PC-3 (cell line): ENCODE data around the gene EHD4. TPM values are rescaled to one million over a fixed set of nuclear protein-coding genes. Genes with fewer than 3 reads are reported as not detected.

Experiments used
- ATAC-seq: fragments of 200-7000 bp; cut with Tn5 transposase; 2 replicates; pipeline ENCODE4 v1.9.1; 2020; ENCODE audit warnings: mild to moderate bottlenecking, moderate library complexity
- BruUV-seq: library from RNA; stranded (reverse); fragments of 400-500 nt; replicated peaks from 2 replicates; lab custom pipeline; 2021; lab: Mats Ljungman, UMichigan
- CTCF ChIA-PET: fragments of 300-600 bp; sonication (Branson Sonifier 250); formaldehyde crosslinking; loops from one replicate; lab custom pipeline; 2022; ENCODE audit warnings: antibody characterized with exemption; lab: Charles Lee
- POLR2A ChIA-PET: fragments of 300-600 bp; sonication (Branson Sonifier 250); formaldehyde crosslinking; loops from one replicate; lab custom pipeline; 2022; ENCODE audit warnings: antibody characterized with exemption; ENCODE audit not compliant: unreplicated experiment; lab: Charles Lee
- DNase-seq: peaks from one replicate; pipeline ENCODE4 v3.0.0-alpha.2; 2015
- H2AFZ ChIP-seq: fragments of 300-600 bp; sonication (generic); 2 replicates; pipeline ENCODE4 v1.6.0; 2016; ENCODE audit warnings: antibody characterized with exemption, low read length
- H3F3A ChIP-seq: fragments of 300-600 bp; sonication (generic); one replicate; pipeline ENCODE4 v1.6.0; 2017; ENCODE audit warnings: antibody characterized with exemption, low read length, control low read depth, mild to moderate bottlenecking; ENCODE audit not compliant: unreplicated experiment
- H3K27ac ChIP-seq: fragments of 300-600 bp; sonication (generic); 2 replicates; pipeline ENCODE4 v1.5.1; 2016; ENCODE audit warnings: mild to moderate bottlenecking, low read length
- H3K27me3 ChIP-seq: fragments of 300-600 bp; sonication (generic); 2 replicates; pipeline ENCODE4 v1.6.1; 2016; ENCODE audit warnings: low read length, mixed read lengths
- H3K36me3 ChIP-seq: fragments of 300-600 bp; sonication (generic); 2 replicates; pipeline ENCODE4 v1.6.1; 2016; ENCODE audit warnings: low read depth, mixed run types, low read length, mixed read lengths
- H3K4me1 ChIP-seq: fragments of 300-600 bp; sonication (generic); 2 replicates; pipeline ENCODE4 v1.5.1; 2016; ENCODE audit warnings: low read length; ENCODE audit not compliant: insufficient read depth
- H3K4me2 ChIP-seq: fragments of 300-600 bp; sonication (generic); 2 replicates; pipeline ENCODE4 v1.6.0; 2016; ENCODE audit warnings: low read length
- H3K4me3 ChIP-seq: fragments of 300-600 bp; sonication (generic); 2 replicates; pipeline ENCODE4 v1.5.1; 2016; ENCODE audit warnings: mild to moderate bottlenecking, low read length, mixed read lengths
- H3K79me2 ChIP-seq: fragments of 300-600 bp; sonication (generic); 2 replicates; pipeline ENCODE4 v1.6.1; 2017; ENCODE audit warnings: low read length, mixed read lengths
- H3K9ac ChIP-seq: fragments of 300-600 bp; sonication (generic); 2 replicates; pipeline ENCODE4 v1.6.0; 2016; ENCODE audit warnings: mild to moderate bottlenecking, low read length
- H3K9me2 ChIP-seq: fragments of 300-600 bp; sonication (generic); replicated peaks from 2 replicates; pipeline ENCODE4 v1.6.1; 2016; ENCODE audit warnings: mixed run types, low read length, mixed read lengths
- H3K9me3 ChIP-seq: fragments of 300-600 bp; sonication (generic); 2 replicates; pipeline ENCODE4 v1.6.1; 2016; ENCODE audit warnings: low read length, mixed read lengths
- H4K20me1 ChIP-seq: fragments of 300-600 bp; sonication (generic); 2 replicates; pipeline ENCODE4 v1.6.1; 2016; ENCODE audit warnings: low read length, mixed read lengths
- EZH2 ChIP-seq: fragments of 300-600 bp; sonication (generic); IDR thresholded peaks from one replicate; pipeline ENCODE4 v1.6.1; 2017; ENCODE audit warnings: antibody characterized with exemption, mild to moderate bottlenecking, low read length; ENCODE audit not compliant: unreplicated experiment
- EZH2phosphoT487 ChIP-seq: fragments of 300-600 bp; sonication (generic); IDR thresholded peaks from 2 replicates; pipeline ENCODE4 v1.6.1; 2018; ENCODE audit warnings: mild to moderate bottlenecking, antibody characterized with exemption, low read length, borderline replicate concordance
- intact Hi-C: fragments of 100-400 bp; cut with micrococcal nuclease; formaldehyde crosslinking; loops from 2 replicates; pipeline ENCODE4 v1.9.0; 2023
- total RNA-seq: library from RNA; depleted of rRNA; stranded (reverse); fragments of >200 nt; gene quantifications from 2 replicates; pipeline ENCODE4 v1.2.3, GENCODE V29; 2014
- TF ChIP-seq, protein P1 (sequence below): fragments of 300-600 bp; sonication (generic); conservative IDR thresholded peaks from 2 replicates; pipeline ENCODE4 v1.5.1; 2017; ENCODE audit warnings: antibody characterized with exemption, low read depth, mild to moderate bottlenecking, low read length

EHD4 gene
- total RNA-seq, 1 experiment from 2014 or later: 57.8 TPM

- peaks cover 7% of the 10 kb centered on the region for H3F3A ChIP-seq
- ChIA-PET CTCF (no interaction called here), POLR2A (interaction anchor here (0.9 kb wide), 1 partner anchor 34 kb away, joined by 3 read pairs; no protein-coding TSS in a partner anchor)
- TF ChIP-seq EZH2phosphoT487 (no peak), EZH2 (no peak)
- TF ChIP-seq, protein P1, sequence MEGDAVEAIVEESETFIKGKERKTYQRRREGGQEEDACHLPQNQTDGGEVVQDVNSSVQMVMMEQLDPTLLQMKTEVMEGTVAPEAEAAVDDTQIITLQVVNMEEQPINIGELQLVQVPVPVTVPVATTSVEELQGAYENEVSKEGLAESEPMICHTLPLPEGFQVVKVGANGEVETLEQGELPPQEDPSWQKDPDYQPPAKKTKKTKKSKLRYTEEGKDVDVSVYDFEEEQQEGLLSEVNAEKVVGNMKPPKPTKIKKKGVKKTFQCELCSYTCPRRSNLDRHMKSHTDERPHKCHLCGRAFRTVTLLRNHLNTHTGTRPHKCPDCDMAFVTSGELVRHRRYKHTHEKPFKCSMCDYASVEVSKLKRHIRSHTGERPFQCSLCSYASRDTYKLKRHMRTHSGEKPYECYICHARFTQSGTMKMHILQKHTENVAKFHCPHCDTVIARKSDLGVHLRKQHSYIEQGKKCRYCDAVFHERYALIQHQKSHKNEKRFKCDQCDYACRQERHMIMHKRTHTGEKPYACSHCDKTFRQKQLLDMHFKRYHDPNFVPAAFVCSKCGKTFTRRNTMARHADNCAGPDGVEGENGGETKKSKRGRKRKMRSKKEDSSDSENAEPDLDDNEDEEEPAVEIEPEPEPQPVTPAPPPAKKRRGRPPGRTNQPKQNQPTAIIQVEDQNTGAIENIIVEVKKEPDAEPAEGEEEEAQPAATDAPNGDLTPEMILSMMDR: no peak
- intact Hi-C loops: no loop called here
- no peak overlapping the region for H3K27ac ChIP-seq
- no peak overlapping the region for H2AFZ ChIP-seq
- no peak overlapping the region for H3K9ac ChIP-seq
- DNase-seq (no peak), ATAC-seq (no peak)
- H3K4me2 ChIP-seq: no peak overlapping the region
- no peaks in the 10 kb centered on the region for H3K9me3 ChIP-seq
- H4K20me1 ChIP-seq: no peaks in the 10 kb centered on the region
- H3K4me1 ChIP-seq: peaks cover 69% of the 10 kb centered on the region
- no TSS peak for BruUV-seq
- peaks cover 83% of the 10 kb centered on the region for H3K79me2 ChIP-seq
- H3K27me3 ChIP-seq: no peaks in the 10 kb centered on the region
- no peak overlapping the region for H3K4me3 ChIP-seq
- H3K36me3 ChIP-seq: peaks cover 41% of the 10 kb centered on the region
- no peaks in the 10 kb centered on the region for H3K9me2 ChIP-seq
These were observed 35.4 kb downstream of the EHD4 start for GRCh38 chr15:41936649-41937567.

DNA sequence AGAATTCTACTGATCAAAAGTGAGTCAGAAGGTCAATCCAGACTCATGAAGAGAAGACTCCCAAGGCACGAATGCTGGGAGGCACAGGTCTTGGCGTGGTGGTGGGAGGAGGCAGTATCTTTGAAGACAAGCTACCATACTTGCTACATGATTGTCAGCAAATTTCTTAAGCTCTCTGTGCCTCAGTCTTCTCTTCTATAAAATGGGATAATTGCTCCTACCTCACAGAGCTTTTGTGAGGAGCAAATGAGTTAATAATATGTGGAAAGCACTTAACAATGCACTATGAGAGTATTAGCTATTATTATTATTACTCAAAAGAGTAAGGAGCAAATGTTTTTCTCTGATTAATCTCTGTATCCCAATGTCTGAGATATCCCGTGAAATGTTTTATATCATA, 36.2 kb downstream of the EHD4 start:
- DNase-seq: no peak
- Histone ChIP-seq H3K36me3 (peaks cover 35% of the 10 kb centered on the region), H3K4me2 (0 out of 2 replicates have a peak overlapping the region, but pooled peaks have one; percentile 70), H2AFZ (no peak overlapping the region), H3K79me2 (peaks cover 80% of the 10 kb centered on the region), H3K9me3 (no peaks in the 10 kb centered on the region), H3F3A (peaks cover 5% of the 10 kb centered on the region), H3K27ac (peak overlapping the region; percentile 97), H3K27me3 (no peaks in the 10 kb centered on the region), H3K9me2 (no peaks in the 10 kb centered on the region), H3K9ac (0 out of 2 replicates have a peak overlapping the region, but pooled peaks have one; percentile 87), H3K4me3 (no peak overlapping the region), H4K20me1 (no peaks in the 10 kb centered on the region), H3K4me1 (peaks cover 68% of the 10 kb centered on the region)
- ChIA-PET CTCF (no interaction called here), POLR2A (interaction anchor here (0.9 kb wide), 1 partner anchor 35 kb away, joined by 3 read pairs; no protein-coding TSS in a partner anchor)
- no peak for TF ChIP-seq EZH2phosphoT487
- TF ChIP-seq, protein P1: no peak
- TF ChIP-seq EZH2: no peak
- intact Hi-C loops: no loop called here
- no TSS peak for BruUV-seq
- ATAC-seq: no peak
